HEK293 (cell line): ENCODE measurements around the gene JAKMIP1.
"Not testable (repeated sequence)": the region's sequence is repeated elsewhere in the genome, so short reads cannot be mapped to it uniquely, and the experiment has no call there.

ENCODE experiments used
- CTCF ChIA-PET: fragments of 350-600 bp; formaldehyde crosslinking; extraction: SDS; loops from one replicate; lab custom pipeline; 2021; ENCODE audit warnings: antibody characterized with exemption; lab: Yijun Ruan, JAX
- POLR2A ChIA-PET: fragments of 300-600 bp; formaldehyde crosslinking; extraction: SDS; loops from one replicate; lab custom pipeline; 2020; ENCODE audit warnings: antibody characterized with exemption, inconsistent platforms; lab: Yijun Ruan, JAX
- H3K27ac ChIP-seq: fragments of 200-500 bp; sonication (Bioruptor generic); 2 replicates; pipeline ENCODE4 v1.5.1; 2014; ENCODE audit warnings: low read depth, low read length, control low read depth, inconsistent platforms; ENCODE audit errors: extremely low read depth
- H3K36me3 ChIP-seq, 2 experiments: fragments of 200-500 bp in 1 of 2; sonication (Bioruptor generic) in 1 of 2; 1 replicate in 1 of 2; 2 replicates in 1 of 2; pipeline ENCODE4 v1.5.1; 2014 to 2017; ENCODE audit warnings: inconsistent platforms in 2 of 2, low read length in 2 of 2; ENCODE audit not compliant: control insufficient read depth in 2 of 2, insufficient read depth in 1 of 2
- H3K4me1 ChIP-seq: fragments of 200-500 bp; sonication (Bioruptor generic); 2 replicates; pipeline ENCODE4 v1.5.1; 2014; ENCODE audit warnings: mild to moderate bottlenecking, low read length, inconsistent platforms; ENCODE audit not compliant: control insufficient read depth, insufficient read depth
- H3K4me3 ChIP-seq: 2 replicates; pipeline ENCODE4 v1.5.1; 2011; ENCODE audit warnings: low read depth, mild to moderate bottlenecking, control low read depth, low read length, moderate library complexity
- H3K9me3 ChIP-seq: fragments of 200-500 bp; sonication (Bioruptor generic); 2 replicates; pipeline ENCODE4 v1.5.1; 2014; ENCODE audit warnings: low read depth, low read length, inconsistent platforms; ENCODE audit not compliant: control insufficient read depth, insufficient read depth
- BCL11B ChIP-seq: fragments of 450-650 bp; formaldehyde crosslinking; IDR thresholded peaks from 2 replicates; pipeline ENCODE4 v1.5.1; 2016; ENCODE audit warnings: low read depth, missing biosample characterization, missing genetic modification characterization
- GFI1B ChIP-seq: fragments of 450-650 bp; formaldehyde crosslinking; IDR thresholded peaks from 2 replicates; pipeline ENCODE4 v1.5.1; 2016; ENCODE audit warnings: missing biosample characterization, missing genetic modification characterization
- GLI2 ChIP-seq: fragments of 450-650 bp; formaldehyde crosslinking; IDR thresholded peaks from 2 replicates; pipeline ENCODE4; 2017; ENCODE audit warnings: missing biosample characterization, missing genetic modification characterization, low read depth, borderline replicate concordance
- HIC1 ChIP-seq: fragments of 450-650 bp; formaldehyde crosslinking; IDR thresholded peaks from 2 replicates; pipeline ENCODE4 v1.5.1; 2016; ENCODE audit warnings: missing biosample characterization, missing genetic modification characterization
- KLF9 ChIP-seq: fragments of 450-650 bp; formaldehyde crosslinking; IDR thresholded peaks from 2 replicates; pipeline ENCODE4 v1.5.1; 2016; ENCODE audit warnings: missing biosample characterization, missing genetic modification characterization, low read depth
- TRIM28 ChIP-seq: IDR thresholded peaks from 2 replicates; pipeline ENCODE4 v1.6.1; 2011; ENCODE audit warnings: low read length, control low read depth, borderline replicate concordance
- ZBTB17 ChIP-seq: fragments of 450-650 bp; formaldehyde crosslinking; IDR thresholded peaks from 2 replicates; pipeline ENCODE4 v1.5.1; 2016; ENCODE audit warnings: missing biosample characterization, missing genetic modification characterization
- ZBTB21 ChIP-seq: fragments of 450-650 bp; formaldehyde crosslinking; IDR thresholded peaks from 2 replicates; pipeline ENCODE4 v1.5.1; 2017; ENCODE audit warnings: missing biosample characterization, missing genetic modification characterization
- ZNF26 ChIP-seq: fragments of 450-650 bp; formaldehyde crosslinking; IDR thresholded peaks from 2 replicates; pipeline ENCODE4 v1.5.1; 2016; ENCODE audit warnings: missing biosample characterization, missing genetic modification characterization
- ZNF266 ChIP-seq: fragments of 450-650 bp; formaldehyde crosslinking; IDR thresholded peaks from 2 replicates; pipeline ENCODE4 v1.5.1; 2016; ENCODE audit warnings: missing biosample characterization, missing genetic modification characterization, low read depth
- ZNF341 ChIP-seq: fragments of 450-650 bp; formaldehyde crosslinking; IDR thresholded peaks from 2 replicates; pipeline ENCODE4; 2016; ENCODE audit warnings: low read depth, missing biosample characterization, missing genetic modification characterization
- ZNF510 ChIP-seq: fragments of 450-650 bp; formaldehyde crosslinking; IDR thresholded peaks from 2 replicates; pipeline ENCODE4 v1.5.1; 2018; ENCODE audit warnings: mild to moderate bottlenecking, missing genetic modification characterization, missing biosample characterization; ENCODE audit not compliant: insufficient replicate concordance
- ZNF596 ChIP-seq: fragments of 450-650 bp; IDR thresholded peaks from 2 replicates; pipeline ENCODE4 v1.5.0; 2018; ENCODE audit warnings: missing biosample characterization, mild to moderate bottlenecking, missing genetic modification characterization, moderate library complexity
- ZNF600 ChIP-seq: fragments of 450-650 bp; formaldehyde crosslinking; IDR thresholded peaks from 2 replicates; pipeline ENCODE4 v1.5.1; 2016; ENCODE audit warnings: missing biosample characterization, missing genetic modification characterization
- ZNF623 ChIP-seq: fragments of 450-650 bp; formaldehyde crosslinking; IDR thresholded peaks from 2 replicates; pipeline ENCODE4 v1.5.1; 2016; ENCODE audit warnings: missing biosample characterization, missing genetic modification characterization
- ZNF626 ChIP-seq: fragments of 450-650 bp; sonication (Bioruptor Pico); formaldehyde crosslinking; IDR thresholded peaks from 2 replicates; pipeline ENCODE4 v1.5.1; 2018; ENCODE audit warnings: missing biosample characterization, missing genetic modification characterization, inconsistent platforms
- ZNF645 ChIP-seq: fragments of 450-650 bp; formaldehyde crosslinking; IDR thresholded peaks from 2 replicates; pipeline ENCODE4; 2016; ENCODE audit warnings: missing biosample characterization, missing genetic modification characterization
- ZNF658 ChIP-seq: fragments of 450-650 bp; formaldehyde crosslinking; IDR thresholded peaks from 2 replicates; pipeline ENCODE4; 2016; ENCODE audit warnings: missing biosample characterization, missing genetic modification characterization
- ZNF692 ChIP-seq: fragments of 450-650 bp; formaldehyde crosslinking; IDR thresholded peaks from 2 replicates; pipeline ENCODE4 v1.5.1; 2016; ENCODE audit warnings: missing biosample characterization, missing genetic modification characterization

JAKMIP1 gene

GRCh38 chr4:6209291-6209690, 8.9 kb upstream of the JAKMIP1 start:
- H3K4me1 ChIP-seq, H3K27ac ChIP-seq, H3K4me3 ChIP-seq, POLR2A ChIA-PET, H3K9me3 ChIP-seq, H3K36me3 ChIP-seq: not testable (repeated sequence)
- CTCF ChIA-PET, result interaction anchor here (0.6 kb wide), 1 partner anchor 317 kb away, joined by 3 read pairs; no protein-coding TSS in a partner anchor

GRCh38 chr4:6208416-6208815, 8.1 kb upstream of the JAKMIP1 start:
- POLR2A ChIA-PET, result no interaction called here
- Histone ChIP-seq H3K36me3 (no peaks in the 10 kb centered on the region), H3K4me3 (no peak overlapping the region), H3K4me1 (no peaks in the 10 kb centered on the region)
- TF ChIP-seq ZNF596 (tag by site-specific recombination), result no peak
- no peak for TF ChIP-seq ZNF658 (tag by site-specific recombination)
- no peak for TF ChIP-seq ZNF26 (tag by site-specific recombination)
- TF ChIP-seq ZBTB17 (tag by site-specific recombination), result no peak
- no peak for TF ChIP-seq ZNF510
- no peak for TF ChIP-seq ZNF626 (tag by site-specific recombination)
- no peak for TF ChIP-seq ZNF266 (tag by site-specific recombination)
- TF ChIP-seq HIC1, result no peak
- no peak for TF ChIP-seq ZNF341
- no peak for TF ChIP-seq ZNF692
- no peak for TF ChIP-seq TRIM28
- no peak for TF ChIP-seq GLI2 (tag by site-specific recombination)
- TF ChIP-seq, all 188 proteins: peak for 0
- CTCF ChIA-PET, result interaction anchor here (1.1 kb wide), 1 partner anchor 41 kb away, joined by 3 read pairs; no protein-coding TSS in a partner anchor
- Histone ChIP-seq H3K9me3 (no peaks in the 10 kb centered on the region), H3K27ac (no peak overlapping the region)

GRCh38 chr4:6207602-6208001, 7.3 kb upstream of the JAKMIP1 start:
- ChIA-PET POLR2A (no interaction called here), CTCF (interaction anchor here (1.1 kb wide), 1 partner anchor 42 kb away, joined by 3 read pairs; no protein-coding TSS in a partner anchor)
- no peak overlapping the region for H3K4me3 ChIP-seq
- no peaks in the 10 kb centered on the region for H3K4me1 ChIP-seq
- no peaks in the 10 kb centered on the region for H3K36me3 ChIP-seq
- H3K9me3 ChIP-seq, result no peaks in the 10 kb centered on the region
- no peak overlapping the region for H3K27ac ChIP-seq
- no peak for TF ChIP-seq HIC1
- TF ChIP-seq KLF9, result no peak
- TF ChIP-seq ZBTB21 (tag by site-specific recombination), result no peak
- TF ChIP-seq ZNF600, result no peak
- no peak for TF ChIP-seq ZNF623
- no peak for TF ChIP-seq BCL11B
- no peak for TF ChIP-seq ZNF645
- TF ChIP-seq GFI1B (tag by site-specific recombination), result no peak
